GM19324 (cell line): ENCODE results near the gene TTC36.
"Not testable (repeated sequence)": the region's sequence is repeated elsewhere in the genome, so short reads cannot be mapped to it uniquely, and the experiment has no call there.

Experiments used
- ATAC-seq: cut with Tn5 transposase; IDR thresholded peaks from one replicate; pipeline ENCODE4 v1.9.1; 2021; ENCODE audit warnings: mild to moderate bottlenecking, moderate library complexity; ENCODE audit not compliant: unreplicated experiment, low FRiP score

TTC36 gene

DNA sequence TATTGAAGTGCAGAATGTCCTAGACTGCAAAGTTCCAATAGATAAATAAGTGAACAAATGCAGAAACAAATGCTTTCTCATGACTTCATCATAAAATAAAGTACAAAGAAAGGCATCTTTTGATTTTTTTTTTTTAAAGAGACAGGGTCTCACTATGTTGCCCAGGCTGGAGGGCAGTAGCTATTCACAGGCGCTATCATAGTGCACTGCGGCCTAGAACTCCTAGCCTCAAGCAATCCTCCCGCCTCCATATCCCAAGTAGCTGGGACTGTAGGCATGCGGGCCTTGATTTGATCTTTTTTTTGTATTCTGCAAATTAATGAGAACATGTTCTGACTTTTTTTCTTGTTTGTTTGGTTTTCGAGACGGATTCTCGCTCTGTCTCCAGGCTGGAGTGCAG, 47.4 kb downstream of the TTC36 start:
- ATAC-seq: no peak

DNA sequence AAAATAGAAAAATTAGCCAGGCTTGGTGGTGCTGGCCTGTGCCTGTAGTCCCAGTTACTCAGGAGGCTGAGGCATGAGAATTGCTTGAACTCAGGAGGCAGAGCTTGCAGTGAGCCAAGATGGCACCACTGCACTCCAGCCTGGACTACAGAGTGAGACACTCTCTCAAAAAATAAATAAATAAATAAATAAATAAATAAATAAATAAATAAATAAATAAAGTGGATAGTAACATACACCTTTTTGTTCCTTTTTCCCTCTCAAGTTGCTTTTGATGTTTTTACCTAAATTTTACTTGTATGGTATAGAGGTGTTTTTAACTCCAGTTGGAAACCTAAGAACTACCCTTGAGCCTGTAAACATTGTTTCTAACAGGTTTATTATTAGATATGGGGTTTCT, 50.7 kb downstream of the TTC36 start:
- ATAC-seq: not testable (repeated sequence)
